ENCODE results near the gene IKBKG.
A peak's percentile ranks its signal among the peaks of the same experiment; 100 is the strongest.
"Not testable (repeated sequence)": the region's sequence is repeated elsewhere in the genome, so short reads cannot be mapped to it uniquely, and the experiment has no call there.

The IKBKG gene

GRCh38 chrX:154560326-154560725, 12.9 kb downstream of the IKBKG start:
- FAIRE-seq = not testable (repeated sequence)

DNA sequence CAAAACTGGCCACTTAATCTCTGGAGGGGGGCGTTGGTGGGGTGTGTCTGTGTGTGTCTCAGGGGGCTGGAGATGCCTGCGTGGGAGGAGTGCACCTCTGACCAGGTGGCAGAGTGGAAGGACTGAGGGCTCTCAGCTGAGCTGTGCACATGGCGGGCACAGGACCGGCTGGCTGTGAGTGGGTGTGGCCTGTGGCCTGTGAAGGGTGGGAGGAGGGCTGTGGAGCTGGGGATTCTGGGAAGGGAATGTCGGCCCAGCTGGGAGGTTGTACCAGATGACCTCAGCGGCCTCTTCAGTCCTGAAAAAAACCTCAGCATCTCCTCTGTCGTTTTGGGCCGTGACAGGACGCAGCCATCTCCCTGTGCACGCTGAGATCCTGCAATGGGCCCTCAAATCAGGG, 14.9 kb downstream of the IKBKG start:
- not testable (repeated sequence) for FAIRE-seq

DNA sequence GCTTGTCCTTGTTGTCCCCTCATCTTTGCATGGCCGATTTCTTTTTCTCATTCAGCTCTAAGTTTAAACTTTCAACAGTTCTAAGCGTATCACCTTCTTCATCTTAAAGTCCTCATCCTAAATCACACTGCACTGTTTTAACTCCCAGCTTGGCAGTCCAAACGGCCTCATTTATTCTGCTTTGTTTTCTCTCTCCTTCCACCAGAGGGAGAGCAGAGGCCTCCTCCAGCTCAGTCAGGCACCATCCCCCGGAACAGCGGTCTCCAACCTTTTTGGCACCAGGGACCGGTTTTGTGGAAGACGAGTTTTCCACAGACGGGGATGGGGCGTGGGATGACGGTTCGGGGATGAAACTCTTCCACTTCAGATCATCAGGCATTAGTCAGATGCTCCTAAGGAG, 22.9 kb downstream of the IKBKG start:
- FAIRE-seq = not testable (repeated sequence)

DNA sequence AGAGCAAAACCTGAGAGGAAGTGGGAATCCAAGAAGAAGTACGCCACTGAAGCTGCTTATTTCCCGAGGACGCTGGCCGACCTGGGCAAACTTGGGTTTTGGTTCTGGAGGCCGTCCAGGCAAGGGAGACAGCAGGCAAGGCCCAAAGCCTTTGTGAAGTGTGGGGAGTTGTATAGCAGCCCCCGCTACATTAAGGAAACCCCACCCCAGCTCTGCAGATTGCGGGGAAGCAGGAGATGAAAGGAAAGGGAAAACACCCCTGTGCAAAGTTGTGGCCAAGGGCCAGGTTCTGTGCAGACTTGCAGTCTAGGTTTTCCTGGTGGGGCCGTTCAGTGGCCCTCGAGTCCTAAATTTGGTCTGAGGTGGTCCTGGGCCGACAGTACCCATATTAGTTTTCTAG, 25.6 kb downstream of the IKBKG start:
- not testable (repeated sequence) for FAIRE-seq

DNA sequence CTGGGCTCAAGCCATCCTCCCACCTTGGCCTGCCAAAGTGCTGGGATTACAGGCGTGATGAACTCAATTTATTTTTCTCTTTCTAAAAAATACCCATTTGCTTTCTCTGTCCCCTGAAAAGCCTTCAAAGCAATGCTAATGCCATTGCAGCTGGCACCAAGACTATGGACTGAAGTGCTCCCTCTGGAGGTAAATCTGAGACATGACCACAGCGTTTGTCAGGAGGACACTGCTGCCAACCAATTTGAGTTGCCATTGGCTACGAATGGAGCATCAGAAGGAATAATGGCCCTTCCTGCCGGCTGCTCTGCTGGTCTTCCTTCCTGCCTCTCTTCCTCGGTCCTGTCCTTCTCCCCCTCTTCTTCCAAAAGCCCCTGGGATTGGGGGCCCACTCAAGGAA, 27.7 kb downstream of the IKBKG start:
- peak; percentile 80 for FAIRE-seq

- FAIRE-seq = not testable (repeated sequence)
Observed at GRCh38 chrX:154582994-154583393, 35.6 kb downstream of the IKBKG start.

GRCh38 chrX:154584585-154585183, 37.3 kb downstream of the IKBKG start, which contains the start of gene CTAG1A:
Gene CTAG1A (plus strand): TSS chrX:154585133. CDS start chrX:154585207, 74 bp downstream.
- not testable (repeated sequence) for FAIRE-seq

DNA sequence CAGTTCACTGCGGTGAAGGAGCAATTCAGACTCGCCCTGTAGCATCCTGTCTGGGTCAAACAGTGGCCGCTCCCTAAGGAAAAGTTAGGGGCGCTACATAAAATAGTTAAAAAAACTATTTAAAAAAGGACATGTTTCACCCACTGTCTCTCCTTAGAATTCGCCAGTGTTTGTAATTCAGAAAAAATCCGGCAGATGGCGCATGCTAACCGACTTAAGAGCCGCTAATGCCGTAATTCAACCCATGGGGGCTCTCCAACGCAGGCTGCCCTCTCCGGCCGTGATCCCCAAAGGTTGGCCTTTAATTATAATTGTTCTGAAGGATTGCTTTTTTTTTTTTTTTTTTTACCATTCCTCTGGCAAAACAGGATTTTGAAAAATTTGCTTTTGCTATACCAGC, 43.0 kb downstream of the IKBKG start:
- FAIRE-seq = peak; percentile 16

- FAIRE-seq = no peak
Observed at GRCh38 chrX:154592505-154592904, 45.1 kb downstream of the IKBKG start.

DNA sequence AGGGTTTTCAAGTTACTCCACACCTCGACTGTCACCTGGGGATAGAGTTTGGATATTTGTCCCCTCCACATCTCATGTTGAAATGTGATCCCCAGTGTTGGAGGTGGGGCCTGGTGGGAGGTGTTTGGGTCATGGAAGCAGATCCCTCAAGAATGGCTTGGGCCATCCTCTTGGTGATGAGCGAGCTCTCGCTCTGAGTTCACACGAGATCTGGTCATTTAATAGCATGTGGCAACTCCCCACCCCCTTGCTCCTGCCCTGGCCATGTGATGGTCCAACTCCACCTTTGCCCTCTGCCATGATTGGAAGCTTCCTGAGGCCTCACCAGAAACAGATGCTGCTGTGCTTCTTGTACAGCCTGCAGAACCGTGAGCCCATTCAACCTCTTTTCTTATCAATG, 45.8 kb downstream of the IKBKG start:
- no peak for FAIRE-seq

- no peak for FAIRE-seq
Observed at GRCh38 chrX:154594491-154594890, 47.1 kb downstream of the IKBKG start.

DNA sequence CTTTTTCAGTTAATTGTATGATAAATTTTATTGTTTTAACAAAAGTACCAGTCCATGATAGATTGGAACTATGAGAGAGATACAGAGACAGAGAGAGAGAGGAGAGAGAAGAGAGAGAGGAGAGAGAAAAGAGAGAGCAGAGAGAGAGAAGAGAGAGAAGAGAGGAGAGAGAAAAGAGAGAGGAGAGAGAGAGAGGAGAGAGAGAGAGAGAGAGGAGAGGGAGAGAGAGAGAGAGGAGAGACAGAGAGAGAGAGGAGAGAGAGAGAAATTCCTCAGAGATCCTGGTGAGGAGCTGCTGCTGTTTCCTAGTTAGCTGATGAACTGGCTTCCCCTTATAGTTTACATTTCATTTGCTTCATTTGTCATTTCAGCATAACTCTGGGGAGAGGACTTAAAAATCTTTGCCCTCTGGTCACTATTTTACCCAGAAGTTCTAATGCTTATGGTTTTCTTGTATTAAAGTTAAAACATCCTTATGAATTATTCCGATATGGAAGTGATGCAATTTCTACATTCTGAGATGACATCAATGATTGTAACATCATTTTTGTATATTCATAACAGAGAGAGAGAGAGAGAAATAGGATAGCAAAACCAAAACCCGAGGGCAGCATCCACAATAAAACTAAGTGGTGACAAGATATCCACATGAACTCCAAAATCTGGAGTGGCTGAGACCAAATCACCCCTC, 48.3 kb downstream of the IKBKG start:
- no peak for FAIRE-seq

GRCh38 chrX:154596290-154596929, 49.0 kb downstream of the IKBKG start:
- no peak for FAIRE-seq

DNA sequence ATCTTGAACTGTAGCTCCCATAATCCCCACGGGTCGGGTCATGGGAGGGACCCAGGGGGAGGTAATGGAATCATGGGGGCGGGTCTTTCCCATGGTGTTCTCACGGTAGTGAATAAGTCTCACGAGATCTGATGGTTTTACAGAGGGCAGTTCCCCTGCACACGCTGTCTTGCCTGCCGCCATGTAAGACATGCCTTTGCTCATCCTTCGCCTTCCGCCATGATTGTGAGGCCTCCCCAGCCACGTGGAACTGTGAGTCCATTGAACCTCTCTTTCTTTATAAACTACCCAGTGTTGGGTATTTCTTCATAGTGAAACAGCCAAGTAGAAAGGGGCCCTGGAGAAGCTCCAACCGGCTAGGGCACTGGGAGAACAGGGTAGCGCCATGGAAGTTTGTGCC, 49.8 kb downstream of the IKBKG start:
- FAIRE-seq = no peak

DNA sequence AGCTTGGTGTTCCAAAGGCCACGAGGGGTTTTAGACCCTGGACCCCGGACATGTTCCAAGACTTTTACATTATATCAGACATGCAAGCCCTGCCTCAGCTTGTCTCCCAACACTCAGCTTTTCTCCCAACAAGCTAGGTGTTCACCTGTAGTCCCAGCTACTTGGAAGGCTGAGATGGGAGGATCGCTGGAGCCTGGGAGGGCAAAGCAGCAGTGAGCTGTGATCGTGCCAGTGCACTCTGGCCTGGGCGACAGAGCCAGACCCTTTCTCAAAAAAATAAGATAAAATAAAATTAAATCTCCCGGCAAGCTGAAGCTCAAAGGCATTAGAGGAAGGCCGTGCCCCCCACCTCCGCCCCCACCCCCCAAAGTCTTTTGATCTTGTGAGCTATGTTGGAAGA, 51.2 kb downstream of the IKBKG start:
- FAIRE-seq = no peak

- no peak for FAIRE-seq
Observed at GRCh38 chrX:154599531-154599930, 52.1 kb downstream of the IKBKG start.

- FAIRE-seq = no peak
Observed at GRCh38 chrX:154600759-154601374, 53.4 kb downstream of the IKBKG start.

DNA sequence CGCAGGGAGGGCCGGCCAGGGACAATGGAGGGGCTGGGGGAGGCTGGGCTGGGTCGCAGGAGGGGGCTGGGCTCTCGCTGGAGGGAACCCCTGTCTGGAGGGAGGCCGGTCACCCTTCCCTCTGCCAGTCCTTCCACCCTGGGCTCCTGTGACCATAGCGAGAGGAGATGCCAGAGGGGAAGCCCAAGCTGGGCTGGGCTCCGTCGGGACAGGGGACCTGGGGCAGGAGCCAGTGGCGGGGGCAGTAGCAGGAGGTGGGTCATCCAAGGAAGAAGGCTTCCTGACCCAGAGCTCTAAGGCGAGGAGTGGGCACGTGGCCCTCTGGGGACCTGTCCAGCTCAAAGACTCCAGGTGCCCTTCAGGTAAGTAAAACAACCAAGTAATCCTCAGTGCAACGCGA, 54.8 kb downstream of the IKBKG start:
- no peak for FAIRE-seq

DNA sequence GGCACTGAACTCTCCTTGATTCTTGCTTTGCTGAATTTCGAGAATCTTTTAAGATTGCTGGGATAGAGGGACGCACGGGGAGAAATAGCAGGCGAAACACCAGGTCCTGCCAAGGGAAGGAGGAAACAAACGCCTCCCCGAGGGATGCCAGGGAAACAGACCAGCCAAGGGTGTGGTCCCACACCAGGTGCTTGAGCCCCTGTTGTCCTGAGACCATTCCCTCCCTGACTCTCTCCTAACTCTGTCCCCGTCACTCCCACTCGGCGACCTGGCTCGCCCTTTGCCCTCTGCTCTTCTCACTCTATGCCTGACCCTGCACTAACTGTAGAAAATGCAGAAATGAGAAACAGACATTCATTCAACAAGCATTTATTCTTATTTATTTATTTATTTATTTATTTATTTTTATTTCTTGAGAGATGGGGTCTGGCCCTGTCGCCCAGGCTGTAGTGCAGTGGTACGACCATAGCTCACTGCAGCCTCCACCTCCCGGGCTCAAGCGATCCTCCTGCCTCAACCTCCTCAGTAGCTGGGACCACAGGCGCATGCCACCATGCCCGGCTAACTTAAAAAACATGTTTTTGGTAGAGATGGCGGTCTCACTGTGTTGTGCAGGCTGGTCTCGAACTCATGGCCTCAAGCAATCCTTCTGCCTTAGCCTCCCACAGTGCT, 55.5 kb downstream of the IKBKG start:
- FAIRE-seq = no peak

DNA sequence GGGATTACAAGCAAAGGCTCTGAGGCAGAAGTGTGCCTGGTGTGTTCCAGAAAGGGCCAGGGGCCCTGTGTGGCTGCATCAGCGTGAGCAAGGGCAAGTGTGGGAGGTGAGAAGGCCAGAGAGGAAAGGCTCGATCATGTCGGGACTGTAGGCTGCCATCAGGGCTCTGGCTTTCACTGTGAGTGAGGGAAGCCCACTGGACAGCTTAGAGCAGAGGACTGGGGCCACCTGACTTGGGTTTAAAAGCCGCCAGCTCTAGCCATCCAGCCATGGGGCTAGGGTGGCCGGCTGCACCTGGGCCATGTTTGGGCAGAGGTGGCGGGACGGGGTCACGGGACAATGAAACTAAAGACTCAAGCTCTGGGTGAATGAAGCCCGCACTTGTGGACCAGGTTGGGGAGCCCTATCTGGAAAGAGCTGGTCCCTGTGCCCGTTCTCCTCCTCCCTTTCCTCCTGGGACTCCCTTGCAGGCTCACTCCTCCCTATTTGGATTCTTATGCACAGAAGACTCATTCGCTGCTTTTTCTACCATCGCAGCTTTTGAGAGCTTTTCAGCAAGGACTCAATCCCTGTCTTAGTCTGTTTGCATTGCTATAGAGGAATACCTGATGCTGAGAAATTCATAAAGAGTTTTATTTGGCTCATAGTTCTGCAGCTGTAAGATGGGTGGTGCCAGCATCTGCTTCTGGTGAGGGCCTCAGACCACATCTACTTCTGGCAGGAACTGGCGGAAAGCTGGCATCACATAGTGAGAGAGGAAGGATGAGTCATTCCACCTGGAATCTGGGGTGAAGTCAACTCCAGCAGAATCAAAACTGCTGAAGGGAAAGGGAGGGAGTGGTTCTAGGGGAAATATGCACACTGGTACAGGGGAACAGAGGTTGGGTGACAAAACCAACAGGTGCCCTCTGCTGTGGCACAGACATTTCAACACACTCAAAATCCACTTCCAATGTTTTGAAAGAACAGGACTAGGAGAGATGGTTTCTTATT, 56.3 kb downstream of the IKBKG start:
- no peak for FAIRE-seq

DNA sequence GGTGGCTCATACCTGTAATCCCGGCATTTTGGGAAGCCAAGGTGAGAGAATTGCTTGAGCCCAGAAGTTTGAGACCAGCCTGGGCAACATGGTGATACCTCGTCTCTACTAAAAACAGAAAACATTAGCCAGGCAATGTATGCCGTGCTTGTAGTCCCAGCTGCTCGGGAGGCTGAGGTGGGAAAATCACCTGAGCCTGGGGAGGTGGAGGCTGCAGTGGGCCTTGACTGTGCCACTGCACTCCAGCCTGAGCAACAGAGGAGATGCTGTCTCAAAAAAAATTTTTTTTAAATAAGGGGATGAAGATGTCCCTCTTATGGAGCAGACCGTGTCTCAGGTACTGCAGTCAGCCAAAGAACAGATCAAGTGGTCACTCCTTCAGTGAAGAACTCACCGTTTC, 58.1 kb downstream of the IKBKG start:
- no peak for FAIRE-seq

GRCh38 chrX:154607370-154607769, 60.0 kb downstream of the IKBKG start:
- FAIRE-seq = no peak

Data from A204.1 (cell line).